ENCODE results near the gene ZNHIT3. TPM values are rescaled to one million over a fixed set of nuclear protein-coding genes. Genes with fewer than 3 reads are reported as not detected.

The ZNHIT3 gene
- total RNA-seq, 1 donor from 2014 or later: 68.4 TPM

DNA sequence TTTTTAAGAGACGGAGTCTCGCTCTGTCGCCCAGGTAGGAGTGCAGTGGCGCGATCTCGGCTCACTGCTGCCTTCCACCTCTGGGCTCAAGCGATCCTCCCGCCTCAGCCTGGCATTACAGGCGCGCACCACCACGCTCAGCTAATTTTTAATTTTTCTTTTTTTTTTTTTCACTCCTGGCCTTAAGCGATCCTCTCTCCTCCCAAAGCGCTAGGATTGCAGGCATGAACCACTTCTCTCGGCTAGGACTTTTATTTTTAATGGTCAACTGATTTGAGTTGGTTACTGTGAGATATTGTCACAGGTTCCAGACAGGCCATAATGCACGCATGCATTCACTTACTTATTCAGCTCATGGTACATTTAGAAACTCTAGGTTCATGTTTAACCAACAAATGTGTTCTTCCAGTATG, 49.2 kb downstream of the ZNHIT3 start:
- Histone ChIP-seq H3K27ac (no peak overlapping the region), H3F3A (ENCODE audit: low read depth) (peaks cover 43% of the 10 kb centered on the region), H3K9ac (no peak overlapping the region), H3K79me2 (ENCODE audit: low read depth) (peaks cover 48% of the 10 kb centered on the region), H4K20me1 (ENCODE audit: low read depth) (no peaks in the 10 kb centered on the region), H2AFZ (replicated peaks) (peak overlapping the region; percentile 13), H3K36me3 (no peaks in the 10 kb centered on the region), H3K27me3 (no peaks in the 10 kb centered on the region), H3K4me3 (peak overlapping the region; percentile 50), H3K4me1 (peaks cover 11% of the 10 kb centered on the region), H3K9me3 (ENCODE audit: low read depth) (no peaks in the 10 kb centered on the region), H3K4me2 (peak overlapping the region; percentile 76)
- Mint-ChIP-seq H3K4me1 (peaks cover 10% of the 10 kb centered on the region), H3K4me3 (peak overlapping the region; percentile 95), H3K9me3 (no peaks in the 10 kb centered on the region), H3K36me3 (peaks cover 30% of the 10 kb centered on the region), H3K27ac (peak overlapping the region; percentile 74), H3K27me3 (ENCODE audit: insufficient read depth, low read depth) (peaks cover 2% of the 10 kb centered on the region)
- DNase-seq (ENCODE audit: low spot score): no peak
- TF ChIP-seq EZH2phosphoT487 (IDR thresholded peaks at IDR 0.05) (no peak), EZH2 (IDR thresholded peaks at IDR 0.05) (no peak)
- TF ChIP-seq, protein P1, sequence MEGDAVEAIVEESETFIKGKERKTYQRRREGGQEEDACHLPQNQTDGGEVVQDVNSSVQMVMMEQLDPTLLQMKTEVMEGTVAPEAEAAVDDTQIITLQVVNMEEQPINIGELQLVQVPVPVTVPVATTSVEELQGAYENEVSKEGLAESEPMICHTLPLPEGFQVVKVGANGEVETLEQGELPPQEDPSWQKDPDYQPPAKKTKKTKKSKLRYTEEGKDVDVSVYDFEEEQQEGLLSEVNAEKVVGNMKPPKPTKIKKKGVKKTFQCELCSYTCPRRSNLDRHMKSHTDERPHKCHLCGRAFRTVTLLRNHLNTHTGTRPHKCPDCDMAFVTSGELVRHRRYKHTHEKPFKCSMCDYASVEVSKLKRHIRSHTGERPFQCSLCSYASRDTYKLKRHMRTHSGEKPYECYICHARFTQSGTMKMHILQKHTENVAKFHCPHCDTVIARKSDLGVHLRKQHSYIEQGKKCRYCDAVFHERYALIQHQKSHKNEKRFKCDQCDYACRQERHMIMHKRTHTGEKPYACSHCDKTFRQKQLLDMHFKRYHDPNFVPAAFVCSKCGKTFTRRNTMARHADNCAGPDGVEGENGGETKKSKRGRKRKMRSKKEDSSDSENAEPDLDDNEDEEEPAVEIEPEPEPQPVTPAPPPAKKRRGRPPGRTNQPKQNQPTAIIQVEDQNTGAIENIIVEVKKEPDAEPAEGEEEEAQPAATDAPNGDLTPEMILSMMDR (IDR thresholded peaks at IDR 0.05): no peak

DNA sequence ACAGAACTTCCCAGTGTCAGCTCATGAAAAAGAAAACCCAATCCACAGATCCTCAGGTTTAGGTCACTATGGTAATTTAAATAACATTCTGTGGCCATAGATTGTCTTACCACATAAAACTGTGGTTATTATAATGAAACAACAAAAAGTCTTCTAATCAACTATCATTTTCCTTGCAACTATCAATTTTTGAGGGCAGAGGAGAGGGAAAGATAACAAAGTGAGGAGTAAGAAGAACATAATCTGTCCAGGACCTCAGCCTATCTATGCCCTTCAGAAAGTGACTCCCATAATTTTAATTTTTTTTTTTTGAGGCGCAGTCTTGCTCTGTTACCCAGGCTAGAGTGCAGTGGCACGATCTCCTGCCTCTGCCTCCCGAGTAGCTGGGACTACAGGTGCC, 54.2 kb downstream of the ZNHIT3 start:
- peaks cover 41% of the 10 kb centered on the region for H3K79me2 ChIP-seq (ENCODE audit: low read depth)

DNA sequence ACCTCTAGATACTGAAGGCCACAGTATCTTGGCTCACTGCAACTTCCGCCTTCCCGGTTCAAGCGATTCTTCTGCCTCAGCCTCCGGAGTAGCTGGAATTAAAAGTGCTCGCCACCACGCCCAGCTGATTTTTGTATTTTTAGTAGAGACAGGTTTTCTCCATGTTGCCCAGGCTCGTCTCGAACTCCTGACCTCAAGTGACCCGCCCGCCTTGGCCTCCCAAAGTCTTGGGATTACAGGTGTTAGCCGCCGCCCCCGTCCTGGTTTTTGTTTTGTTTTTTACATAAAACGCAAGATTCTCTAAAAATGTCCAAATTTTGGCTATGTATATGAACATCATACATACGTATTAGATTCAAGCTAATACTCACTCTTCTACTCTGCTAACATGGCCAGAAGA, 56.3 kb downstream of the ZNHIT3 start:
- H3K36me3 Mint-ChIP-seq: peaks cover 11% of the 10 kb centered on the region
- no peak overlapping the region for H3K27ac Mint-ChIP-seq
- no peak overlapping the region for H3K4me3 Mint-ChIP-seq
- Histone ChIP-seq H3K27me3 (no peaks in the 10 kb centered on the region), H4K20me1 (ENCODE audit: low read depth) (peaks cover 9% of the 10 kb centered on the region), H3K27ac (no peak overlapping the region), H3K4me2 (no peak overlapping the region), H3K79me2 (ENCODE audit: low read depth) (peaks cover 42% of the 10 kb centered on the region), H3F3A (ENCODE audit: low read depth) (peaks cover 50% of the 10 kb centered on the region), H3K4me1 (peaks cover 11% of the 10 kb centered on the region), H3K9me3 (ENCODE audit: low read depth) (no peaks in the 10 kb centered on the region), H3K36me3 (peaks cover 2% of the 10 kb centered on the region), H2AFZ (replicated peaks) (no peak overlapping the region), H3K9ac (no peak overlapping the region), H3K4me3 (no peak overlapping the region)
- H3K9me3 Mint-ChIP-seq: no peaks in the 10 kb centered on the region
- no peak for TF ChIP-seq EZH2 (IDR thresholded peaks at IDR 0.05)
- TF ChIP-seq, protein P1 (IDR thresholded peaks at IDR 0.05): no peak
- no peak for TF ChIP-seq EZH2phosphoT487 (IDR thresholded peaks at IDR 0.05)
- DNase-seq (ENCODE audit: low spot score): no peak
- peaks cover 18% of the 10 kb centered on the region for H3K4me1 Mint-ChIP-seq
- H3K27me3 Mint-ChIP-seq (ENCODE audit: insufficient read depth, low read depth): peaks cover 2% of the 10 kb centered on the region

More for the DNA sequence above, 54.2 kb downstream of the ZNHIT3 start:
- peaks cover 5% of the 10 kb centered on the region for H3K4me1 ChIP-seq
- Mint-ChIP-seq H3K36me3 (peaks cover 15% of the 10 kb centered on the region), H3K4me1 (peaks cover 10% of the 10 kb centered on the region), H3K4me3 (no peak overlapping the region), H3K27ac (no peak overlapping the region), H3K27me3 (ENCODE audit: insufficient read depth, low read depth) (peaks cover 4% of the 10 kb centered on the region), H3K9me3 (no peaks in the 10 kb centered on the region)
- no peak overlapping the region for H3K9ac ChIP-seq
- no peak overlapping the region for H3K27ac ChIP-seq
- H3K4me2 ChIP-seq: no peak overlapping the region
- H3K27me3 ChIP-seq: no peaks in the 10 kb centered on the region
- H3F3A ChIP-seq (ENCODE audit: low read depth): peaks cover 43% of the 10 kb centered on the region
- H3K36me3 ChIP-seq: no peaks in the 10 kb centered on the region
- H3K4me3 ChIP-seq: no peak overlapping the region
- TF ChIP-seq, protein P1 (IDR thresholded peaks at IDR 0.05): no peak
- no peaks in the 10 kb centered on the region for H3K9me3 ChIP-seq (ENCODE audit: low read depth)
- no peak overlapping the region for H2AFZ ChIP-seq (replicated peaks)
- no peak for DNase-seq (ENCODE audit: low spot score)
- no peaks in the 10 kb centered on the region for H4K20me1 ChIP-seq (ENCODE audit: low read depth)

Measured in neural progenitor cell (in vitro differentiated cells).